Brain microvascular endothelial cell (primary cell): ENCODE results near the gene FLT3.
"Not testable (repeated sequence)": the region's sequence is repeated elsewhere in the genome, so short reads cannot be mapped to it uniquely, and the experiment has no call there.

ENCODE experiments used
- DNase-seq: peaks from one replicate; pipeline ENCODE4 v3.0.0-alpha.2; 2020
- H3K27ac ChIP-seq: fragments of 250-450 bp; sonication (Bioruptor Pico); 2 replicates; pipeline ENCODE4 v1.5.1; 2020; ENCODE audit warnings: mild to moderate bottlenecking, moderate library complexity
- H3K27me3 ChIP-seq: fragments of 250-450 bp; sonication (Bioruptor Pico); replicated peaks from 2 replicates; pipeline ENCODE4 v1.5.1; 2020; ENCODE audit warnings: mild to moderate bottlenecking
- H3K36me3 ChIP-seq: fragments of 250-450 bp; sonication (Bioruptor Pico); replicated peaks from 2 replicates; pipeline ENCODE4 v1.5.1; 2020; ENCODE audit warnings: mild to moderate bottlenecking
- H3K4me3 ChIP-seq: 2 replicates; pipeline ENCODE4 v1.5.1; 2011; ENCODE audit warnings: low read depth, mild to moderate bottlenecking, control low read depth, low read length, moderate library complexity
- CTCF ChIP-seq: IDR thresholded peaks from 2 replicates; pipeline ENCODE4 v1.5.1; 2011; ENCODE audit warnings: low read depth, mild to moderate bottlenecking, moderate library complexity, low read length, control low read depth, inconsistent platforms; ENCODE audit errors: missing control alignments
- in situ Hi-C: cut with HindIII; loops from 2 replicates; pipeline ENCODE4 v1.10.0; 2017; ENCODE audit warnings: low sequenced_read_pairs, low pct_ligation_motif_present

Gene FLT3

GRCh38 chr13:27965343-27965739 is 135.0 kb downstream of the FLT3 start:
- no peaks in the 10 kb centered on the region for H3K36me3 ChIP-seq
- H3K4me3 ChIP-seq = no peak overlapping the region
- in situ Hi-C loops = no loop called here
- DNase-seq = no peak
- H3K27ac ChIP-seq = no peak overlapping the region
- H3K27me3 ChIP-seq = peaks cover 94% of the 10 kb centered on the region
- TF ChIP-seq CTCF = no peak

GRCh38 chr13:27964741-27965323 is 135.5 kb downstream of the FLT3 start:
- in situ Hi-C loops = no loop called here
- no peak overlapping the region for H3K4me3 ChIP-seq
- no peak for TF ChIP-seq CTCF
- DNase-seq = no peak
- H3K36me3 ChIP-seq = no peaks in the 10 kb centered on the region
- no peak overlapping the region for H3K27ac ChIP-seq
- H3K27me3 ChIP-seq = peaks cover 94% of the 10 kb centered on the region

GRCh38 chr13:27964206-27964605 is 136.2 kb downstream of the FLT3 start:
- DNase-seq, in situ Hi-C loops, H3K4me3 ChIP-seq, H3K36me3 ChIP-seq, H3K27ac ChIP-seq: not testable (repeated sequence)
- peaks cover 94% of the 10 kb centered on the region for H3K27me3 ChIP-seq

- Histone ChIP-seq H3K36me3 (no peaks in the 10 kb centered on the region), H3K27ac (no peak overlapping the region), H3K27me3 (peaks cover 94% of the 10 kb centered on the region), H3K4me3 (no peak overlapping the region)
- in situ Hi-C loops = no loop called here
- no peak for DNase-seq
- no peak for TF ChIP-seq CTCF
These were observed 136.9 kb downstream of the FLT3 start for GRCh38 chr13:27963491-27963890.

GRCh38 chr13:27962982-27963381 is 137.4 kb downstream of the FLT3 start:
- H3K4me3 ChIP-seq = no peak overlapping the region
- no peaks in the 10 kb centered on the region for H3K36me3 ChIP-seq
- DNase-seq = no peak
- H3K27me3 ChIP-seq = peaks cover 94% of the 10 kb centered on the region
- no peak overlapping the region for H3K27ac ChIP-seq
- no peak for TF ChIP-seq CTCF
- in situ Hi-C loops = no loop called here

GRCh38 chr13:27962128-27962841 is 138.1 kb downstream of the FLT3 start:
- Histone ChIP-seq H3K36me3 (no peaks in the 10 kb centered on the region), H3K27me3 (peaks cover 91% of the 10 kb centered on the region), H3K27ac (no peak overlapping the region), H3K4me3 (no peak overlapping the region)
- TF ChIP-seq CTCF = no peak
- DNase-seq = no peak
- in situ Hi-C loops = no loop called here
